ENCODE data around the gene MYH7B.
A peak's percentile ranks its signal among the peaks of the same experiment; 100 is the strongest.

Gene MYH7B

GRCh38 chr20:34943808-34944567 lies 11.7 kb upstream of the MYH7B start:
- Histone ChIP-seq H3K4me1 (ENCODE audit: control insufficient read depth in 2 of 2, insufficient read depth in 2 of 2, low read length in 2 of 2) (peaks cover 5 to 27% of the 10 kb centered on the region in 2 donors), H3K9me3 (ENCODE audit: control insufficient read depth in 2 of 2, low read length in 2 of 2) (no peaks in the 10 kb centered on the region), H3K27me3 (ENCODE audit: control insufficient read depth in 2 of 2, insufficient read depth in 2 of 2, low read length in 2 of 2) (no peaks in the 10 kb centered on the region), H3K36me3 (ENCODE audit: control insufficient read depth in 2 of 2, insufficient read depth in 2 of 2, low read length in 2 of 2) (peaks cover 31 to 34% of the 10 kb centered on the region in 2 donors), H3K9ac (ENCODE audit: low read depth in 1 of 2, low read length in 2 of 2) (no peak overlapping the region), H3K27ac (ENCODE audit: low read depth in 2 of 2, low read length in 2 of 2) (no peak overlapping the region), H3K4me3 (ENCODE audit: low read length in 2 of 2) (no peak overlapping the region)

- Histone ChIP-seq H3K9ac (ENCODE audit: low read depth in 1 of 2, low read length in 2 of 2) (peak overlapping the region; percentile 36 to 48), H3K27ac (ENCODE audit: low read depth in 2 of 2, low read length in 2 of 2) (peak overlapping the region; percentile 93), H3K36me3 (ENCODE audit: control insufficient read depth in 2 of 2, insufficient read depth in 2 of 2, low read length in 2 of 2) (peaks cover 29 to 31% of the 10 kb centered on the region in 2 donors)
These were observed 10.2 kb upstream of the MYH7B start for GRCh38 chr20:34945315-34946077.

GRCh38 chr20:34946661-34947060 lies 9.0 kb upstream of the MYH7B start:
- H3K27me3 ChIP-seq (ENCODE audit: control insufficient read depth in 2 of 2, insufficient read depth in 2 of 2, low read length in 2 of 2) = no peaks in the 10 kb centered on the region
- H3K9me3 ChIP-seq (ENCODE audit: control insufficient read depth in 2 of 2, low read length in 2 of 2) = no peaks in the 10 kb centered on the region
- peaks cover 23 to 24% of the 10 kb centered on the region in 2 donors for H3K36me3 ChIP-seq (ENCODE audit: control insufficient read depth in 2 of 2, insufficient read depth in 2 of 2, low read length in 2 of 2)
- H3K4me3 ChIP-seq (ENCODE audit: low read length in 2 of 2) = no peak overlapping the region
- peaks cover 5 to 23% of the 10 kb centered on the region in 2 donors for H3K4me1 ChIP-seq (ENCODE audit: control insufficient read depth in 2 of 2, insufficient read depth in 2 of 2, low read length in 2 of 2)
- H3K27ac ChIP-seq (ENCODE audit: low read depth in 2 of 2, low read length in 2 of 2) = peak overlapping the region; percentile 93
- peak overlapping the region in 1 of 2 donors; percentile 24 for H3K9ac ChIP-seq (ENCODE audit: low read depth in 1 of 2, low read length in 2 of 2)

More at GRCh38 chr20:34945315-34946077, 10.2 kb upstream of the MYH7B start:
- peaks cover 5 to 21% of the 10 kb centered on the region in 2 donors for H3K4me1 ChIP-seq (ENCODE audit: control insufficient read depth in 2 of 2, insufficient read depth in 2 of 2, low read length in 2 of 2)
- H3K4me3 ChIP-seq (ENCODE audit: low read length in 2 of 2) = peak overlapping the region; percentile 31 to 46
- no peaks in the 10 kb centered on the region for H3K9me3 ChIP-seq (ENCODE audit: control insufficient read depth in 2 of 2, low read length in 2 of 2)
- no peaks in the 10 kb centered on the region for H3K27me3 ChIP-seq (ENCODE audit: control insufficient read depth in 2 of 2, insufficient read depth in 2 of 2, low read length in 2 of 2)

GRCh38 chr20:34947336-34947735 lies 8.3 kb upstream of the MYH7B start:
- no peak overlapping the region for H3K4me3 ChIP-seq (ENCODE audit: low read length in 2 of 2)
- H3K4me1 ChIP-seq (ENCODE audit: control insufficient read depth in 2 of 2, insufficient read depth in 2 of 2, low read length in 2 of 2) = peaks cover 5 to 25% of the 10 kb centered on the region in 2 donors
- no peak overlapping the region for H3K9ac ChIP-seq (ENCODE audit: low read depth in 1 of 2, low read length in 2 of 2)
- no peaks in the 10 kb centered on the region for H3K9me3 ChIP-seq (ENCODE audit: control insufficient read depth in 2 of 2, low read length in 2 of 2)
- H3K36me3 ChIP-seq (ENCODE audit: control insufficient read depth in 2 of 2, insufficient read depth in 2 of 2, low read length in 2 of 2) = peaks cover 17 to 19% of the 10 kb centered on the region in 2 donors
- no peak overlapping the region for H3K27ac ChIP-seq (ENCODE audit: low read depth in 2 of 2, low read length in 2 of 2)
- no peaks in the 10 kb centered on the region for H3K27me3 ChIP-seq (ENCODE audit: control insufficient read depth in 2 of 2, insufficient read depth in 2 of 2, low read length in 2 of 2)

- Histone ChIP-seq H3K27ac (ENCODE audit: low read depth in 2 of 2, low read length in 2 of 2) (no peak overlapping the region), H3K27me3 (ENCODE audit: control insufficient read depth in 2 of 2, insufficient read depth in 2 of 2, low read length in 2 of 2) (no peaks in the 10 kb centered on the region), H3K9ac (ENCODE audit: low read depth in 1 of 2, low read length in 2 of 2) (no peak overlapping the region), H3K4me3 (ENCODE audit: low read length in 2 of 2) (no peak overlapping the region), H3K36me3 (ENCODE audit: control insufficient read depth in 2 of 2, insufficient read depth in 2 of 2, low read length in 2 of 2) (peaks cover 11 to 12% of the 10 kb centered on the region in 2 donors), H3K9me3 (ENCODE audit: control insufficient read depth in 2 of 2, low read length in 2 of 2) (no peaks in the 10 kb centered on the region), H3K4me1 (ENCODE audit: control insufficient read depth in 2 of 2, insufficient read depth in 2 of 2, low read length in 2 of 2) (peaks cover 5 to 25% of the 10 kb centered on the region in 2 donors)
These were observed 7.6 kb upstream of the MYH7B start for GRCh38 chr20:34948030-34948429.

GRCh38 chr20:34949120-34949519 lies 6.5 kb upstream of the MYH7B start:
- H3K9ac ChIP-seq (ENCODE audit: low read depth in 1 of 2, low read length in 2 of 2) = peak overlapping the region; percentile 2 to 3
- no peaks in the 10 kb centered on the region for H3K9me3 ChIP-seq (ENCODE audit: control insufficient read depth in 2 of 2, low read length in 2 of 2)
- no peak overlapping the region for H3K4me3 ChIP-seq (ENCODE audit: low read length in 2 of 2)
- H3K27ac ChIP-seq (ENCODE audit: low read depth in 2 of 2, low read length in 2 of 2) = peak overlapping the region; percentile 73
- H3K36me3 ChIP-seq (ENCODE audit: control insufficient read depth in 2 of 2, insufficient read depth in 2 of 2, low read length in 2 of 2) = peaks cover 2 to 3% of the 10 kb centered on the region in 2 donors
- no peaks in the 10 kb centered on the region for H3K27me3 ChIP-seq (ENCODE audit: control insufficient read depth in 2 of 2, insufficient read depth in 2 of 2, low read length in 2 of 2)
- H3K4me1 ChIP-seq (ENCODE audit: control insufficient read depth in 2 of 2, insufficient read depth in 2 of 2, low read length in 2 of 2) = peaks cover 5 to 21% of the 10 kb centered on the region in 2 donors

- Histone ChIP-seq H3K9me3 (ENCODE audit: control insufficient read depth in 2 of 2, low read length in 2 of 2) (no peaks in the 10 kb centered on the region), H3K27me3 (ENCODE audit: control insufficient read depth in 2 of 2, insufficient read depth in 2 of 2, low read length in 2 of 2) (no peaks in the 10 kb centered on the region), H3K4me1 (ENCODE audit: control insufficient read depth in 2 of 2, insufficient read depth in 2 of 2, low read length in 2 of 2) (peaks cover 13 to 19% of the 10 kb centered on the region in 2 donors), H3K27ac (ENCODE audit: low read depth in 2 of 2, low read length in 2 of 2) (peak overlapping the region; percentile 19 to 63), H3K36me3 (ENCODE audit: control insufficient read depth in 2 of 2, insufficient read depth in 2 of 2, low read length in 2 of 2) (no peaks in the 10 kb centered on the region), H3K4me3 (ENCODE audit: low read length in 2 of 2) (no peak overlapping the region), H3K9ac (ENCODE audit: low read depth in 1 of 2, low read length in 2 of 2) (no peak overlapping the region)
These were observed 4.4 kb upstream of the MYH7B start for GRCh38 chr20:34951252-34951651.

GRCh38 chr20:34951652-34952051 lies 4.0 kb upstream of the MYH7B start:
- H3K36me3 ChIP-seq (ENCODE audit: control insufficient read depth in 2 of 2, insufficient read depth in 2 of 2, low read length in 2 of 2) = no peaks in the 10 kb centered on the region
- H3K4me3 ChIP-seq (ENCODE audit: low read length in 2 of 2) = no peak overlapping the region
- peak overlapping the region; percentile 19 to 63 for H3K27ac ChIP-seq (ENCODE audit: low read depth in 2 of 2, low read length in 2 of 2)
- no peaks in the 10 kb centered on the region for H3K27me3 ChIP-seq (ENCODE audit: control insufficient read depth in 2 of 2, insufficient read depth in 2 of 2, low read length in 2 of 2)
- H3K4me1 ChIP-seq (ENCODE audit: control insufficient read depth in 2 of 2, insufficient read depth in 2 of 2, low read length in 2 of 2) = peaks cover 14 to 17% of the 10 kb centered on the region in 2 donors
- H3K9me3 ChIP-seq (ENCODE audit: control insufficient read depth in 2 of 2, low read length in 2 of 2) = no peaks in the 10 kb centered on the region
- H3K9ac ChIP-seq (ENCODE audit: low read depth in 1 of 2, low read length in 2 of 2) = no peak overlapping the region

GRCh38 chr20:34952671-34953070 lies 3.0 kb upstream of the MYH7B start:
- Histone ChIP-seq H3K4me1 (ENCODE audit: control insufficient read depth in 2 of 2, insufficient read depth in 2 of 2, low read length in 2 of 2) (peaks cover 14 to 15% of the 10 kb centered on the region in 2 donors), H3K9ac (ENCODE audit: low read depth in 1 of 2, low read length in 2 of 2) (peak overlapping the region in 1 of 2 donors; percentile 6), H3K36me3 (ENCODE audit: control insufficient read depth in 2 of 2, insufficient read depth in 2 of 2, low read length in 2 of 2) (no peaks in the 10 kb centered on the region), H3K27me3 (ENCODE audit: control insufficient read depth in 2 of 2, insufficient read depth in 2 of 2, low read length in 2 of 2) (no peaks in the 10 kb centered on the region), H3K9me3 (ENCODE audit: control insufficient read depth in 2 of 2, low read length in 2 of 2) (no peaks in the 10 kb centered on the region), H3K27ac (ENCODE audit: low read depth in 2 of 2, low read length in 2 of 2) (no peak overlapping the region), H3K4me3 (ENCODE audit: low read length in 2 of 2) (no peak overlapping the region)

GRCh38 chr20:34953960-34954359 lies 1.7 kb upstream of the MYH7B start:
- peaks cover 14 to 15% of the 10 kb centered on the region in 2 donors for H3K4me1 ChIP-seq (ENCODE audit: control insufficient read depth in 2 of 2, insufficient read depth in 2 of 2, low read length in 2 of 2)
- H3K9ac ChIP-seq (ENCODE audit: low read depth in 1 of 2, low read length in 2 of 2) = no peak overlapping the region
- H3K36me3 ChIP-seq (ENCODE audit: control insufficient read depth in 2 of 2, insufficient read depth in 2 of 2, low read length in 2 of 2) = no peaks in the 10 kb centered on the region
- H3K9me3 ChIP-seq (ENCODE audit: control insufficient read depth in 2 of 2, low read length in 2 of 2) = no peaks in the 10 kb centered on the region
- H3K27ac ChIP-seq (ENCODE audit: low read depth in 2 of 2, low read length in 2 of 2) = no peak overlapping the region
- no peak overlapping the region for H3K4me3 ChIP-seq (ENCODE audit: low read length in 2 of 2)
- H3K27me3 ChIP-seq (ENCODE audit: control insufficient read depth in 2 of 2, insufficient read depth in 2 of 2, low read length in 2 of 2) = no peaks in the 10 kb centered on the region
